ENCODE results near the gene TUBA3E. TPM values are rescaled to one million over a fixed set of nuclear protein-coding genes. Genes with fewer than 3 reads are reported as not detected.
"Not testable (repeated sequence)": the region's sequence is repeated elsewhere in the genome, so short reads cannot be mapped to it uniquely, and the experiment has no call there.

TUBA3E gene
- total and polyA plus RNA-seq, 4 donors = not detected

- no peak for DNase-seq
- TF ChIP-seq CTCF (IDR thresholded peaks at IDR 0.05; ENCODE audit: control extremely low read depth, extremely low read depth) = no peak
- no peak overlapping the region for H3K27ac ChIP-seq (ENCODE audit: low read depth in 1 of 2, low read length in 1 of 2)
- H3K4me1 ChIP-seq (ENCODE audit: control insufficient read depth in 5 of 5, insufficient read depth in 5 of 5, low read length in 5 of 5) = no peaks in the 10 kb centered on the region
- no peaks in the 10 kb centered on the region for H3K27me3 ChIP-seq (ENCODE audit: control insufficient read depth in 3 of 3, insufficient read depth in 3 of 3, low read length in 2 of 3)
- 89 to 95% methylated on average over 7 of the region's 7 CpGs for WGBS, 2 donors
- no peaks in the 10 kb centered on the region for H3K9me3 ChIP-seq (ENCODE audit: control insufficient read depth in 4 of 4, insufficient read depth in 3 of 4, low read length in 3 of 4)
- peaks cover 24 to 48% (median 29%) of the 10 kb centered on the region in 4 donors for H3K36me3 ChIP-seq (ENCODE audit: control insufficient read depth in 4 of 4, insufficient read depth in 4 of 4, low read length in 4 of 4)
- ATAC-seq (ENCODE audit: insufficient read depth, low FRiP score) = no peak
- H3K9ac ChIP-seq (ENCODE audit: insufficient read depth in 1 of 2, low read length in 2 of 2) = no peak overlapping the region
- H3K4me3 ChIP-seq = no peak overlapping the region
Observed at GRCh38 chr2:130169896-130170295, 28.3 kb downstream of the TUBA3E start.

- not testable (repeated sequence) for H3K4me1 ChIP-seq (ENCODE audit: control insufficient read depth in 5 of 5, insufficient read depth in 5 of 5, low read length in 5 of 5); DNase-seq; H3K4me3 ChIP-seq; H3K27me3 ChIP-seq (ENCODE audit: control insufficient read depth in 3 of 3, insufficient read depth in 3 of 3, low read length in 2 of 3); H3K27ac ChIP-seq (ENCODE audit: low read depth in 1 of 2, low read length in 1 of 2); ATAC-seq (ENCODE audit: insufficient read depth, low FRiP score); H3K9me3 ChIP-seq (ENCODE audit: control insufficient read depth in 4 of 4, insufficient read depth in 3 of 4, low read length in 3 of 4); H3K9ac ChIP-seq (ENCODE audit: insufficient read depth in 1 of 2, low read length in 2 of 2)
- WGBS, 2 donors = 93% methylated on average over 3 of the region's 3 CpGs
- H3K36me3 ChIP-seq (ENCODE audit: control insufficient read depth in 4 of 4, insufficient read depth in 4 of 4, low read length in 4 of 4) = peaks cover 24 to 48% (median 28%) of the 10 kb centered on the region in 4 donors
Observed at GRCh38 chr2:130169163-130169562, 29.1 kb downstream of the TUBA3E start.

GRCh38 chr2:130166611-130167010 is 31.6 kb downstream of the TUBA3E start:
- H3K4me3 ChIP-seq; H3K27ac ChIP-seq (ENCODE audit: low read depth in 1 of 2, low read length in 1 of 2); H3K9ac ChIP-seq (ENCODE audit: insufficient read depth in 1 of 2, low read length in 2 of 2); H3K27me3 ChIP-seq (ENCODE audit: control insufficient read depth in 3 of 3, insufficient read depth in 3 of 3, low read length in 2 of 3); DNase-seq; H3K9me3 ChIP-seq (ENCODE audit: control insufficient read depth in 4 of 4, insufficient read depth in 3 of 4, low read length in 3 of 4); ATAC-seq (ENCODE audit: insufficient read depth, low FRiP score); H3K4me1 ChIP-seq (ENCODE audit: control insufficient read depth in 5 of 5, insufficient read depth in 5 of 5, low read length in 5 of 5): not testable (repeated sequence)
- H3K36me3 ChIP-seq (ENCODE audit: control insufficient read depth in 4 of 4, insufficient read depth in 4 of 4, low read length in 4 of 4) = peaks cover 23 to 45% (median 27%) of the 10 kb centered on the region in 4 donors
- WGBS, 2 donors = 77 to 81% methylated on average over 3 of the region's 3 CpGs

- Histone ChIP-seq H3K9me3 (ENCODE audit: control insufficient read depth in 4 of 4, insufficient read depth in 3 of 4, low read length in 3 of 4) (no peaks in the 10 kb centered on the region), H3K9ac (ENCODE audit: insufficient read depth in 1 of 2, low read length in 2 of 2) (no peak overlapping the region), H3K27ac (ENCODE audit: low read depth in 1 of 2, low read length in 1 of 2) (no peak overlapping the region), H3K4me3 (no peak overlapping the region), H3K27me3 (ENCODE audit: control insufficient read depth in 3 of 3, insufficient read depth in 3 of 3, low read length in 2 of 3) (no peaks in the 10 kb centered on the region), H3K36me3 (ENCODE audit: control insufficient read depth in 4 of 4, insufficient read depth in 4 of 4, low read length in 4 of 4) (peaks cover 19 to 44% (median 25%) of the 10 kb centered on the region in 4 donors), H3K4me1 (ENCODE audit: control insufficient read depth in 5 of 5, insufficient read depth in 5 of 5, low read length in 5 of 5) (no peaks in the 10 kb centered on the region)
- no peak for TF ChIP-seq CTCF (IDR thresholded peaks at IDR 0.05; ENCODE audit: control extremely low read depth, extremely low read depth)
- 97% methylated on average over 8 of the region's 8 CpGs for WGBS, 2 donors
- DNase-seq = no peak
- ATAC-seq (ENCODE audit: insufficient read depth, low FRiP score) = no peak
Observed at GRCh38 chr2:130165293-130166016, 32.8 kb downstream of the TUBA3E start.

All from lung (tissue), 12 donors.